Activated effector memory CD4-positive, alpha-beta T cell treated with Interleukin-2 at 50 U/mL for 16 hours (primary cell): ENCODE data around the gene ST8SIA2.

Experiments
- DNase-seq: peaks from one replicate; pipeline ENCODE4 v3.0.0-alpha.2; 2020

ST8SIA2 gene

DNA sequence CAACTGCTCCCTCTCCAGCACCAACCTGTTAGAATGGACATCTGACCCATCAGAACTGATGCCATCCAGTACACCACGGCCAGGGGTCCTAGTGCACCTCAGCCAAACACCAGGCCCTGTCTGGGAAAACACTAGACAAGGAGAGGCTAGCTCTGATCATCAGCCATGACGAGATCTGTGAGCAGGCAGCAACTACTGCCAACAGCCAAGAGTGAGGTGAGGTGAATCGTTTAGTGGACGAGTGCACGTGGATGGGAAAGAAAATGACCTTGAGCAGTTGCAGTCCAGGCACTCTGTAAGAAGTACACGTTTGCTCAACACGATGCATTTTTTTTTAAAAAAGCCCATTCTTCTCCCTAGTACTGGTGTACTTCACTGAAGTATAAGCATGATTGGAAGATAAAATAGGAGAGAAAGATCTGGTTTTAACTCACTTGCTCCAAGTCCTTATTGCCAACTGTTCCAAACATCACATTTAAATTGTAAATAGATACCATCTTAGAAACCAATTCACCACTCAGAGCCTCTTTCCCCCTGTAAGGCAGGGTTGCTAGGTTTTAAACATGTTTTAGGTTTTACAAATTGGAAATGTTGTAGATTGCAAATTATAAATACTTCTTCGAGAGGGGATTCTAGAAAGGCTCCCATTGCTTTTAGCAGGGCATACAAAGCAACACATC, 5.7 kb downstream of the ST8SIA2 start:
- no peak for DNase-seq

DNA sequence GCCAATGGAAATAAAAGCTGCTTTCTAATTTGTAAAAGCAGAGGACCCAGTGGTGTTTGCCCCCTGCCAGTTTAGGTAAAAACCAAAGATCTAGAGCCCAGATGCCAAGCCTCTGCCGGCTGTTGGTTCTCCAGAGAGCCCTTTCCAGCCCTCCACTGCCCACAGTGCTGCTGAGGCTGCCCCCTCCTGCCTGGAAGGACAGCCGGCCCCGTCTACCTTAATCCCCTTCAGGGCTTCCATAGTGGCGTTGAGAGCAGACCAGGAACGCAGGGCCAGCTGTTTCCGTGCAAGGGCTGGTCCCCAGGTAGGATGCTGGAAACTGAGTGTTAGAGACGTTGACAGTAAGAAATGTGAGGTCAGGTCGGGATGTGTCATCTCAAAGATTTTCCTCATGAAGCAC, 6.9 kb downstream of the ST8SIA2 start:
- DNase-seq: no peak

GRCh38 chr15:92400980-92401787, 7.5 kb downstream of the ST8SIA2 start:
- DNase-seq: no peak

GRCh38 chr15:92402751-92403150, 9.1 kb downstream of the ST8SIA2 start:
- no peak for DNase-seq

GRCh38 chr15:92405942-92406341, 12.3 kb downstream of the ST8SIA2 start:
- no peak for DNase-seq

DNA sequence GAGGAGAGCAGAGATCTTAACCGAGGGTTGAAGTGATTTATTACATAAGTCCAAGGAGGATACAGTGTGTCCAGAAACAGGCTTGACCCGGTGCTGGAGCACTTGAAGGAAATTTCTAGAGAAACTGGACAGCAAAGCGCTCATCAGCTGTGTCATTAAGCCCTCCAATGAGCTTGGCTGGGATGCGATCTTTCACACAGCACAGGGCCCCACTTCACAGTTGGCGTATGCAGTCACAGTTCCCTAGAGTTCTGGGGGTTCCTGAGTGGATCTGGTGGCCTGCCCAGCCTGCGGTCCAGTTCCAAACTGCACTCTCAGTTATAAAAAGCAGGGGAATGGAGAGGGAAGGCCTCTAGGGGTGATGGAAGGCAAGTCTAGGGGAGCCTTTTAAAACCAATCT, 13.6 kb downstream of the ST8SIA2 start:
- no peak for DNase-seq

DNA sequence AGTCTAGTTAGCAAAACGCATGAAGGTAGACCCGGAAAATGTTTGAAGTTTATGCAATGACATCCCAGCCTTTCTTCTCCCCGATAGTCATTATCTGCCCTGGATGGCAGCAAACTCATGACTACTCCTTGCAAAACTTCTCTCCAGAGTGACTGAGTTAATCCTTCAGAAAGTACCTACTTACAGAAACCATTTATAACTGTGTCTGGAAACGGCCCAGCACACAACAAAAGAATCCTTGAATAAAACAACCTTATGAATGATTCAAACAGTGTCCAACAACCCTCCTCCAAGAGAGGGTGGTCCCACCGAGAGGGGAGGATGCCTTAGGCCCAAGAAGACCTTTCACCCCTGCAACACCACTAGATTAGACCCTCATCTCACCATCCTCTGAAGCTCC, 14.2 kb downstream of the ST8SIA2 start:
- DNase-seq: no peak

- no peak for DNase-seq
Measured at GRCh38 chr15:92409006-92409405, 15.3 kb downstream of the ST8SIA2 start.

DNA sequence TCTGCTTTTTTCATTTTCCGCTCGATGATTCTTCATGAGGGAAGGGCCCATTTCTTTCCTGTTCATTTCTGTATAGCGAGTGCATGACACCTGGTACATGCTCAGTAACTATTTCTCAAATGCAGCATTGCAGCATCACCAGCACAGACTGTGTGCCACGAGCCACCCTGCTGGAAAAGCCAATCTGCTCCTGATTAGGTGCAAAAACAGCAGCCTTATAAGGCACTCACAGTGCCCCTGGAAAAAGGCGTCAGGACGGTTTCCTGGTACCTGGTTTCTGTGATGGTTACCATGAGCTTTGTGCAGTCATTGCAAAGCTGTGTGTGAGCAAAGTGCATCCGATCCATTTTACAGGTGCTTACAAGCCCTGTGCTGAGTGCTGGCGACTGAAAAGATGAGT, 15.8 kb downstream of the ST8SIA2 start:
- DNase-seq: no peak

- DNase-seq: no peak
Measured at GRCh38 chr15:92410537-92410936, 16.9 kb downstream of the ST8SIA2 start.

- no peak for DNase-seq
Measured at GRCh38 chr15:92411256-92411655, 17.6 kb downstream of the ST8SIA2 start.

GRCh38 chr15:92413510-92413909, 19.8 kb downstream of the ST8SIA2 start:
- no peak for DNase-seq

DNA sequence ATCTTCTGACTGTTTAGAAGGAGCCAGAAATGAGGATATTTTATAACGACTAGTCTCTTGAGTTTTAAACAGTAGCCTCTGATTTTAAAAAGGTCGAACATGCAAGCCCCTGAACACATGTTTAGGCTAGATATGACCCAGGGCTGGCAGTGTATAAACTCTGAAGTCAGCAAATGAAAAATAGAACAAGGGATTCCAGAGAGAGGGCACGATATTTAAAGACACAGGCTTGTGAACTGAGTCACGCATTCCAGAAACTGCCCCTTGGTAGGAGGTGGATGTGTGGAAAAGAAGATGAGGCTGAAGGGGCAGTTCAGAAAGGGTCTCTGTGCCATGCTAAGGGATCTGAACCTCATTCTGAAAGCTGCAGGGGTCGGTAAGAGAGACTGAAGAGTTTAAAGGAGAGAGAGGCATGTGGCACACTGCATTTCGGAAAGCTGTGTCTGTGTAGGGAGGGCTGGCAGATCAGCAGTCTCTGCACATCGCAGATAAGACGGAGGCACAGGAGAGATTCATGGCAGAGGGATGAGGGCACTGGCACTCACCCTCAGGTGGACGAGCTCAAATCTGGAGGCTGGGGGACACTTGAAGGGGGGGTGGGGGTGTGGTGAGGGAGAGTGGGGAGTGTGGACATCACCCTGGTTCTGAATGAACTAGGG, 22.1 kb downstream of the ST8SIA2 start:
- no peak for DNase-seq

DNA sequence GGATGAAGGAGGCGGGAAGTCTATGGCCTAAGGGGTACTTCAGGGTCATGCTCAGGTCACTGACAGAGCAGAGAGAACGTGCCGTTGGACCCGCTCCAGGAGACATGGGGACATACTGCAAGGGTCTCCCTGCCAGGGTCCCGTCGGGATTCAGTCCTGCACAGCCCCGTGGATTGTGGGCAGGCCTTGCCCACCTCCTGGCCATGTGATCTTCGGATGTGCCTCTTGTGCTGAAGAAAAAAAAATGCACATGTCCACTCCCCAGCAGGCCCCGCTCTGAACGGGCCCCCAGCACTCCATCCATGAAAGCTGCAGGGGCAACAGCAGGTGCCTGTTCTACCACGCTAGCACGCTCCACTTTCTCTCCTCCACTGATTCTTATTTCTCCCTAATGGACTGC, 22.9 kb downstream of the ST8SIA2 start:
- DNase-seq: no peak

DNA sequence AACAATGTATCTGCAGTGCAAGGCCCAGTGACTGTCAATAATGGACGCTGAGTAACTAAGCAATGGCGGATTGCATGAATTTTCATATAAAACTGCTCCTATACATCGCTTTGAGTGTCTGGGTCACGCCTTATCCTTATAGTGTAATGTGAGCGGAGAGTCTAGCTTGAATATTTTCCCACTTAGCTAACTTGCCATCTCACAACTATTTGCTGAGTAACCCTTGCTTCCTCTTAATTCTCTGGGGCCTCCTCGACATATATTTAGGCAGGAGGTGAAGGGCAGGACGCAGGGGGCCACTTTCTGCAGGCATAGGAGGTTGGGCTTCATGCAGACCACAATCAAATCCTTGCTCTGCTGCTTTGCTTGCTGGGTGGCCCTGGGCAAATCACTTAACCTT, 24.0 kb downstream of the ST8SIA2 start:
- no peak for DNase-seq

DNA sequence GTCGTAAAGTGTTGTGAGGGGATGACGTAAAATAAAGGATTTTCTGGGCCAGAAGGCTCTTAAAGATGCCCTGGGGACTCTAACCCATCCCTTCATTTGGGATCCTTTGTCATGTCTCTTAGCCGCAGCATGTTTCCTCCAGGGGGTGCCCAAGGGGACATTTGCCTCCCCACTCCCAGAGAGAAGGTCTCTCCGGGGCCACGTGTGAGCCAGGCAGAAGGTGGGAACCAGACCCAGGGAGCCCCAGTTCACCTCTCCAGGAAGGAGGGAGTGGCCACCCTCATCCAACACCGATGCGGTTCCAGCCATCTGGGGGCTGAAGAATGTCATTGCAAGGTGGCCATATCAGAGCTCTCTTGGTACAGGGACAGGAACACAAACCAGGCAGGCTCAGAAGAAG, 25.2 kb downstream of the ST8SIA2 start:
- no peak for DNase-seq

GRCh38 chr15:92421976-92422375, 28.3 kb downstream of the ST8SIA2 start:
- no peak for DNase-seq

DNA sequence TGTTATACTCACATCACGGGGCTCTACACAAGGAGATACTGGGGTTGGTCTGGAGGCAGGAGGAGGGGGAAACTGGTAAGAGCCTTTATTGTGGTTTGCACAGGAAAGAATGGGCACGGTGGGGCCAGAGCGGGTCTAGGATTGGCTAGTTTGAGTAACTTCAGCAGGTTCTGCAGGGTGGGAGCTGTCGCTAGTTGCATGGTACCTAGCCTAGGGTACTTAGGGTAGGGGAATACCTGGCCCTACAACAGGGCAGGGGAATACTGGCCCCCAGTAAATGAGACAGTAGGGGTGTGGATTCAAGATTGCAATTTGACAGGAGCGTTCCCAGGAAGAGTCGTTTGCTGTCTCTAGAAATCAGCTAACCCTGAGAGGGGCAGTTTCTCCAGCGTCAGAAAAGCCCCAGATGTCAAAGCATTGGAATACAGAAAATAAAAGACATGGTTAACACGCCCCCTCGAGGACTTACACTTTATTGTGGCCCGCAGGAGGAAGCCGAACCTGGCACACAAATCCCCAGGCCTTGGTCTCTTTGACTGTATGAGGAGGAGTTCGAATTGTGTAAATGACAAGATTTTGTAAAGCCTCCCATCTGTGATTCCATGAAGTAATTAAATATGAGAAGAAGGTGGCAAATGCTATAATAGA, 32.0 kb downstream of the ST8SIA2 start:
- DNase-seq: no peak

DNA sequence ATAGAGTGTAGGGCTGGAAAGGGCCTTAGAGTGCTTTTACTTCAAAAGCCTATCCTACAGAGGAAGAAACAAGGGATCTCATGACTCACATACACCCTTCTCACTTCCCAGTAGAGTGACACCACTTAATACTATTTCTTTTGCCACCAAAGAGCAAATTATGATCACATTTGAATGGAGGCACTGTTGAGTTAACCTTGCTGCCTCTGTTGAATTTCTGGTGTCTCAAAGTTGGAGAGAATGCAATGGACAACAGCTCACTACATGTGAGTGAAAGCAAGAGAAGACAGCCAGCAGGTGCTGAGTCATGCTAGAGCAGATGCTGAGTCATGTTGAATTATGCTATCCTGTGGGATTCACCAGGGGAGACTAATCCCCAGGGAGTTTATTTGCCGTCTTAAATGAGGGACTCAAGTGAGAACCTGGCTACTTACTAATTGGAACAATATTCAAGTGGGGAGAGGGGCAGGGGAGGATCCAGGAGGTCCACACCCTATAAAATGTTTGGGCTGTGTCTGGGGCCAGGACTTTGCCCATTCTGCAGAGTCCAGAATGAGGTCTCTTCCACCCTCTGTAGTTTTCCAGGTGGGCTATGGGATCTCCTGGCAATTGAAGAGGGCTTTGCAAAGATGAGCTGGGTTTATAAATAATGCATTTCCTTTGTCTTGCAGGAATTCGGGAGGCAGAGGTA, 35.8 kb downstream of the ST8SIA2 start:
- DNase-seq: no peak

DNA sequence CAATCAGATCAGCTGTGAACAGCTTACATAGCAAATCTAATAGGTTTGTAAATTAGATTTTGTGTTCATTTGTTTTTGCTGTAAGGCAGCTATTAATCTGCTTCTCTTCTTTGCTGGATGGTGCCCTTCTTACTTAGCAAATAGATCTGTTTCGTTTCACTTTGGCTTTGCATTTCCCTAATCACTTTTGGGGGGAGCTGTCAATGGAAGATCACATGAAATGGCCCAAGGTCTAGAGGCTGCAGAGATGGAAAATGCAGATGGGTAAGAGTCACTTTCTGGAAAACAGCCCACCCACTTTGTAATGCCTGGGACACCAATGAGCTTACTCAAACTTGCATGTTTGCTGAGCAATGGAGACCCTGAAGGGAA, 36.4 kb downstream of the ST8SIA2 start:
- no peak for DNase-seq

DNA sequence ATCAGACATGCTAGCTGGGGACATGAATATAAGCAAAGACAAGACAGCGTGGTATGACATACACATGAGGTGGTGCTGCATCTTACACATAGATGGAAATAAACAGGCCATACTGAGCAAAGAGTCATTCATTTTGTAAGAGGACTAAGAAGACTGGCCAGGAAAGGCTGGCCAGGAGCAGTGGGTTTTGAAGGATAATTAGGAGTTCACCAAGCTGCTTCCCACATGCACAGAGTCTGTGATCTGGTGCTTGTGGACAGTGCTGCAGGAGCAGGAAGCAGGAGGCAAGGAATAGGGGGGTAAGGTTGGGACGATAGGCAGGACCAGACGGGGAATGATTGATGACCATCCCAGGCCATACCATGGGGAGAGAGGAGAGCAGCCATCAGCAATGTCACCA, 41.5 kb downstream of the ST8SIA2 start:
- no peak for DNase-seq

DNA sequence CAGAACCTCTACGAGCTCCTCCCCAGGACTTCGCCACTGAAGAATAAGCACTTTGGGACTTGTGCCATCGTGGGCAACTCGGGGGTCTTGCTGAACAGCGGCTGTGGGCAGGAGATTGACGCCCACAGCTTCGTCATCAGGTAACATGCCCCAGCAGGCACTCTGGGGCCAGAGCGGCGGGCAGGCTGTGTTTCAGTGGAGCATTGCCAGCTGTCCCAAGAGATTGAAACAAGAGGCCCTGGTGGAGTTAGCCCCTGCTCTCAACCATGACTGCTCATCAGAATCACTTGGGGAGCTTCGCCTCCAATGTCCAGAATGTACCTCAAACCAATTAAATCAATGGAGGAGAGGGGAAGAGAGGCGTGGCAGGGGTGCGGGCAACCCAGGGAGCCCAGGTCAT, 44.8 kb downstream of the ST8SIA2 start:
- DNase-seq: no peak

- DNase-seq: no peak
Measured at GRCh38 chr15:92443381-92443780, 49.7 kb downstream of the ST8SIA2 start.
